Nephron (organoid): ENCODE results near the gene ATG16L2.

Source experiments
- H3K27ac Mint-ChIP-seq, 3 experiments: 2 replicates each; pipeline ENCODE4 v1.8.0; 2020; ENCODE audit warnings: mixed read lengths in 3 of 3, mild to moderate bottlenecking in 2 of 3, moderate library complexity in 1 of 3
- H3K27me3 Mint-ChIP-seq: 2 replicates; pipeline ENCODE4 v1.8.0; 2021; ENCODE audit warnings: low read depth, mild to moderate bottlenecking, moderate library complexity, mixed read lengths
- H3K36me3 Mint-ChIP-seq: 2 replicates; pipeline ENCODE4 v1.8.0; 2020; ENCODE audit warnings: low read depth, mixed read lengths
- H3K4me1 Mint-ChIP-seq: 2 replicates; pipeline ENCODE4 v1.8.0; 2020; ENCODE audit warnings: mixed read lengths
- H3K4me3 Mint-ChIP-seq, 3 experiments: 2 replicates each; pipeline ENCODE4 v1.8.0; 2020; ENCODE audit warnings: mild to moderate bottlenecking in 3 of 3, mixed read lengths in 3 of 3, moderate library complexity in 2 of 3
- H3K9me3 Mint-ChIP-seq: 2 replicates; pipeline ENCODE4 v1.8.0; 2020; ENCODE audit warnings: mixed read lengths
- TF ChIP-seq, protein P1 (sequence below), 3 experiments: fragments of 200-600 bp; sonication (generic); IDR thresholded peaks; one replicate each; pipeline ENCODE4 v1.5.0; 2021; ENCODE audit warnings: antibody characterized with exemption in 3 of 3; ENCODE audit not compliant: unreplicated experiment in 3 of 3

The ATG16L2 gene

DNA sequence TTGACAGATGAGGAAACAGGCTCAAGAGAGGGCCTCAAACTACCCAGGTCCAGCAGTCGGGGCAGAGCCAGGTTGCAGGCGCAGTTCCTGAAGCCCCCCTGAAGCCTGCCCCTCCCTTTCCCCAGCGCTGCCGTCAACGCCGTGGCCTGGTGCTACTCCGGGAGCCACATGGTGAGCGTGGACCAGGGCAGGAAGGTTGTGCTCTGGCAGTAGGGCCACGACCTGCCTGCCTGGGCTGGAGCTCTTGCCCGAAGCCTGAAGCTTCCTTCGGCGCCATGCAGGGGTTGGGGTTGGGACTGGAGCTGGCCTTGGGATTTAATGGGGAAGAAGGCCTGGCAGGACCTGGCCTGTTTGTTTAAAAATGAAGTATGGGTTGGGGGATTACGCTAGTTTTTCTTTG lies 15.0 kb downstream of the ATG16L2 start:
- Mint-ChIP-seq H3K4me3 (no peak overlapping the region), H3K9me3 (no peaks in the 10 kb centered on the region), H3K27ac (no peak overlapping the region), H3K27me3 (no peaks in the 10 kb centered on the region), H3K4me1 (peaks cover 23% of the 10 kb centered on the region), H3K36me3 (no peaks in the 10 kb centered on the region)
- TF ChIP-seq, protein P1, sequence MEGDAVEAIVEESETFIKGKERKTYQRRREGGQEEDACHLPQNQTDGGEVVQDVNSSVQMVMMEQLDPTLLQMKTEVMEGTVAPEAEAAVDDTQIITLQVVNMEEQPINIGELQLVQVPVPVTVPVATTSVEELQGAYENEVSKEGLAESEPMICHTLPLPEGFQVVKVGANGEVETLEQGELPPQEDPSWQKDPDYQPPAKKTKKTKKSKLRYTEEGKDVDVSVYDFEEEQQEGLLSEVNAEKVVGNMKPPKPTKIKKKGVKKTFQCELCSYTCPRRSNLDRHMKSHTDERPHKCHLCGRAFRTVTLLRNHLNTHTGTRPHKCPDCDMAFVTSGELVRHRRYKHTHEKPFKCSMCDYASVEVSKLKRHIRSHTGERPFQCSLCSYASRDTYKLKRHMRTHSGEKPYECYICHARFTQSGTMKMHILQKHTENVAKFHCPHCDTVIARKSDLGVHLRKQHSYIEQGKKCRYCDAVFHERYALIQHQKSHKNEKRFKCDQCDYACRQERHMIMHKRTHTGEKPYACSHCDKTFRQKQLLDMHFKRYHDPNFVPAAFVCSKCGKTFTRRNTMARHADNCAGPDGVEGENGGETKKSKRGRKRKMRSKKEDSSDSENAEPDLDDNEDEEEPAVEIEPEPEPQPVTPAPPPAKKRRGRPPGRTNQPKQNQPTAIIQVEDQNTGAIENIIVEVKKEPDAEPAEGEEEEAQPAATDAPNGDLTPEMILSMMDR (IDR thresholded peaks at IDR 0.05; ENCODE audit: unreplicated experiment in 3 of 3) = no peak

DNA sequence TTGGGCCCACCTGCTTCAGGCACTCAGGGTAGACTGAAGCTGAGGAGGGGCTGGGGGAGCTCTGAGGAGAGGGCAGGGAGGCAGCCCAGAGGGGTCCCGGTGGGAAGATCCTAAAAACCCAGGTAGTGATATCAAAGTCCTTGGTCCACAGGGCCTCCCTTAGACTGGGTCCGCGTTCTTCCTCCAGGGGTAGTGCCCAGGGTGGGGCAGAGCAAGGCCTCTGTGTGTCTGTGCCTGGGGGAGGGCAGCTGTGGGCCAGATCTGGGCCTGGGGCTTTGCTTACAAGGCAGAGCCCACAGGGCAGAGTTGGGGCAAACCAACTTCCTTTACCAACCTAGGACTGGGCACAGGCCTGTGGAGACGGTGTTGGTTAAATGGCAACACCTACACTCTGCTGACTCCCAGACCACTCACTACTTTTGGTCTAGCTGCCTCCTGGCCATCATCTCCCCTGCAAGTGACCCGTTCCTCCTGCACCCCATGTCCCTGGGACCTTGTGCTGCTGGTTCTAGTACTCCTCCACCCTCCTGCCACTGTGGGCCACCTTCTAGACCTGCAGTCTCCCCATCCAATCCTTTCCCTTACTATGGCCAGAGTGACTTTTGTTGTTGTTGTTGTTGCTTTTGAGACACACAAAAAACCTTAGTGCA lies 15.8 kb downstream of the ATG16L2 start:
- no peak overlapping the region for H3K4me3 Mint-ChIP-seq
- no peaks in the 10 kb centered on the region for H3K9me3 Mint-ChIP-seq
- TF ChIP-seq, protein P1 (IDR thresholded peaks at IDR 0.05; ENCODE audit: unreplicated experiment in 3 of 3) = no peak
- peaks cover 28% of the 10 kb centered on the region for H3K4me1 Mint-ChIP-seq
- peak overlapping the region in 2 of 3 experiments; percentile 28 to 31 for H3K27ac Mint-ChIP-seq
- no peaks in the 10 kb centered on the region for H3K27me3 Mint-ChIP-seq
- peaks cover 2% of the 10 kb centered on the region for H3K36me3 Mint-ChIP-seq

DNA sequence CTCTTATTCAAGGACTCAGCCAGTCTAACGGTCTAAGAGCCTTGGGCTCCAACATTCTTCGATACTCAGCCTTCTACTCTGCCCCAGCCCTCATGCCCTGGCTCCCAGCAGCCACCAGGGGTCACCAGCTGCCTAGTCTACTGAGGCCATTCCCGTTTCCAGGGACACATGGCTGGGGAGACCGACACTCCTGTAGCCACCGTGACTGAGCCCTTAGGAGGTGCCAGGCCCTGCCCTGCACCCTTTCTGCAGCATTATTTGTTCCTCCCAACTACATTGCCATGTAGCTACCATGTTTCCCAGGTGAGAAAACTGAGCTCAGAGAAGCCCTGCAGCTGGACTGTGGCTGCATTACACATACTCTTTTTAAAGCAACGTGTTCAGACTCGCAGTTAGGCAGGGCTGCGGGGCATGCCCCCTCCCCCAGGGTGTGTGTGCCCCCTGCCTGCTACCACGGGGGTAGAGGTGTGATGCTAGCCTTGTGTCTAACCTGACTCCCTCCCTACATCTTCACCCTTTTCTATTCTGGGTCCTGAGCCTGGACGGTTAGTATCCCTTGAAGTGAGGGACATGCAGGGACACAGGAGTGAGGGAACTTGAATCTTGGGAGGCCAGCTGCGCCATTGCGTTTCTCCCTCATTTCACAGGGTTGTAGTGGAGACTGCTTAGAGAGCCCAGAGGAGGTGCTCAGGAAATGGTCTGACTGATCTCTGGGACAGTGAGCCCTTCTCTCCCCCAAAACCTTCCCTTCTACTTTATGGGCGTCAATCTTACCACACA lies 17.5 kb downstream of the ATG16L2 start:
- TF ChIP-seq, protein P1 (IDR thresholded peaks at IDR 0.05; ENCODE audit: unreplicated experiment in 3 of 3) = peak; percentile 92 to 93 (median 92)
- H3K4me3 Mint-ChIP-seq = no peak overlapping the region
- H3K9me3 Mint-ChIP-seq = no peaks in the 10 kb centered on the region
- H3K4me1 Mint-ChIP-seq = peaks cover 39% of the 10 kb centered on the region
- no peaks in the 10 kb centered on the region for H3K27me3 Mint-ChIP-seq
- H3K36me3 Mint-ChIP-seq = peaks cover 5% of the 10 kb centered on the region
- peak overlapping the region; percentile 40 to 80 (median 69) for H3K27ac Mint-ChIP-seq

DNA sequence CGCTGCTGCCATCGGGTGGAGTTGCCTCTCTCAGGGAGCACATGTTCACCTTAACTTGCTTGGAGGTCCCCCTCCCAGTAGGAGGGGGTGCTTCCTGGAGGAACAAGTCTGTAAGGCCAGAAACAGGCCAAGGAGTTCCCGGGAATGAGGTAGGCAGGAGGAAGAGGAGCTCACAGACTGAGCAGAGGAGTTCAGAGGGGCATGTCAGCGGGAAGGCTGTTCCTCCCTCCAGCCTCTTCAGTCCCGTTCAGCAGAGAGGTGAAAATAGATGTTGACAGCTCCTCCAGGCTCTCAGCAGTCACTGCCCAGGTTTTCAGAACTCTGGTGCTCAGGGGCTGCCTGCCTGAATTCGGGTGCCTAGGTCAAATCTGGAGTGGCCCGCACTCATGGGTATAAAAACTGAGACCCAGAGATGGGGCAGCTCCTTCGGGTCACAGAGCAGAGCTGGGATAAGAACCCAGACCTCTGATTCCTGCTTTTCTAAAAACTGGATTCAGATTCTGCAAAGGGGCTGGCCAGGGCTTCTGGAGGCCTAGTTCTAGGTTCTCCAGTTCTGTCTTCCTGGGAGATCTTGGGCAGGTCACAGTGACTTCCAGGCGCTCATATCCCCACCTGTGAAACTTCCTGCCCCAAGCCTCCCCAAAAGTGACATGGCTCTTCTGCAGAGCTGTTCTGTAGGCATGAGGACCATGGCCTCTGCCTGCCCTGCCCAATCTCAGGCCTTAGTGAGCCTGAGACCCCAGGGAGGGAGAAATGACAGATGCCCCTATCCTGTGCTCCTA lies 18.3 kb downstream of the ATG16L2 start:
- TF ChIP-seq, protein P1 (IDR thresholded peaks at IDR 0.05; ENCODE audit: unreplicated experiment in 3 of 3) = no peak
- H3K4me1 Mint-ChIP-seq = peaks cover 39% of the 10 kb centered on the region
- H3K27ac Mint-ChIP-seq = peak overlapping the region; percentile 79 to 88 (median 80)
- peaks cover 5% of the 10 kb centered on the region for H3K36me3 Mint-ChIP-seq
- no peak overlapping the region for H3K4me3 Mint-ChIP-seq
- H3K27me3 Mint-ChIP-seq = no peaks in the 10 kb centered on the region
- no peaks in the 10 kb centered on the region for H3K9me3 Mint-ChIP-seq

DNA sequence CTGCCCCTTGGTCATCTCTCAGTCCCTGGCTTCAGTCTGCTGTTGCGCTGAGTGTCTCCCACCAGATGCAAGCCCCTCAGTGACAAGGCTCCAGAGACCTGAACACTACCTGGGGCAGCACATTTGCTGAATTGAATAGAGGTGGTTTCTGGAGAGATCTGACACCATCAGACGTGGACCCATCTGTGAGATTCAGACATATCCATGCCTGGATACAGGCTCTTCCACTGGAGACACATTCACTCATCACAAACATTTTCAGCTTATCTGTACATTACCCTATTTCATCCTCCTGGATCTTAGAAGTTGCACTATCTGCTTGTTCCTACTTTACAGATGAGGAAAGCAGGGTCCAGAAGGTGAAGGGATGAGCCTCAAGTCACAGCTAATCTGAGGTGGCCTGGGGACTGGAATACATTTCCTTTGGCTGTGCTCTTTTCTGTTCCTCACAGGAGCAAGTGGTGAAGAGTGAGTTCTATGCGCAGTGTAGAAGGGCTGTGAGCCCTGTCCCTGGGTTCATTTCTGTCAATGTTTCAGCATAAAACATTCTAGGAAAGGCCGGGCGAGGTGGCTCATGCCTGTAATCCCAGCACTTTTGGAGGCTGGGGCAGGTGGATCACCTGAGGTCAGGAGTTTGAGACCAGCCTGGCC lies 19.0 kb downstream of the ATG16L2 start:
- peaks cover 10% of the 10 kb centered on the region for H3K36me3 Mint-ChIP-seq
- TF ChIP-seq, protein P1 (IDR thresholded peaks at IDR 0.05; ENCODE audit: unreplicated experiment in 3 of 3) = no peak
- peaks cover 39% of the 10 kb centered on the region for H3K4me1 Mint-ChIP-seq
- no peaks in the 10 kb centered on the region for H3K9me3 Mint-ChIP-seq
- peak overlapping the region; percentile 76 to 88 (median 79) for H3K27ac Mint-ChIP-seq
- H3K27me3 Mint-ChIP-seq = no peaks in the 10 kb centered on the region
- H3K4me3 Mint-ChIP-seq = no peak overlapping the region
